Activated naive CD8-positive, alpha-beta T cell treated with anti-CD3 and anti-CD28 coated beads, Interleukin-2, amount 50 U/mL, for 24 hours (primary cell): ENCODE results near the gene TWIST2.

Experiments used
- ATAC-seq: fragments of 150-1000 bp; cut with Tn5 transposase; one replicate; pipeline ENCODE4 v1.10.0; 2021
- DNase-seq: peaks from one replicate; pipeline ENCODE4 v3.0.0; 2021
- H3K27ac Mint-ChIP-seq: one replicate; pipeline ENCODE4 v1.8.0; 2021; ENCODE audit warnings: mild to moderate bottlenecking, mixed read lengths
- H3K27me3 Mint-ChIP-seq: one replicate; pipeline ENCODE4 v1.8.0; 2021; ENCODE audit warnings: mixed read lengths
- H3K36me3 Mint-ChIP-seq: one replicate; pipeline ENCODE4 v1.8.0; 2021; ENCODE audit warnings: low read depth, mixed read lengths
- H3K4me1 Mint-ChIP-seq: one replicate; pipeline ENCODE4 v1.8.0; 2021; ENCODE audit warnings: mixed read lengths
- H3K4me3 Mint-ChIP-seq: one replicate; pipeline ENCODE4 v1.8.0; 2021; ENCODE audit warnings: mild to moderate bottlenecking, moderate library complexity, mixed read lengths
- H3K9me3 Mint-ChIP-seq: one replicate; pipeline ENCODE4 v1.8.0; 2021; ENCODE audit warnings: mixed read lengths

The TWIST2 gene

GRCh38 chr2:238893349-238894000 lies 45.6 kb downstream of the TWIST2 start:
- no peak for DNase-seq
- Mint-ChIP-seq H3K4me1 (no peaks in the 10 kb centered on the region), H3K36me3 (no peaks in the 10 kb centered on the region), H3K27ac (no peak overlapping the region), H3K27me3 (peaks cover 3% of the 10 kb centered on the region), H3K9me3 (no peaks in the 10 kb centered on the region), H3K4me3 (no peak overlapping the region)
- ATAC-seq: no peak

DNA sequence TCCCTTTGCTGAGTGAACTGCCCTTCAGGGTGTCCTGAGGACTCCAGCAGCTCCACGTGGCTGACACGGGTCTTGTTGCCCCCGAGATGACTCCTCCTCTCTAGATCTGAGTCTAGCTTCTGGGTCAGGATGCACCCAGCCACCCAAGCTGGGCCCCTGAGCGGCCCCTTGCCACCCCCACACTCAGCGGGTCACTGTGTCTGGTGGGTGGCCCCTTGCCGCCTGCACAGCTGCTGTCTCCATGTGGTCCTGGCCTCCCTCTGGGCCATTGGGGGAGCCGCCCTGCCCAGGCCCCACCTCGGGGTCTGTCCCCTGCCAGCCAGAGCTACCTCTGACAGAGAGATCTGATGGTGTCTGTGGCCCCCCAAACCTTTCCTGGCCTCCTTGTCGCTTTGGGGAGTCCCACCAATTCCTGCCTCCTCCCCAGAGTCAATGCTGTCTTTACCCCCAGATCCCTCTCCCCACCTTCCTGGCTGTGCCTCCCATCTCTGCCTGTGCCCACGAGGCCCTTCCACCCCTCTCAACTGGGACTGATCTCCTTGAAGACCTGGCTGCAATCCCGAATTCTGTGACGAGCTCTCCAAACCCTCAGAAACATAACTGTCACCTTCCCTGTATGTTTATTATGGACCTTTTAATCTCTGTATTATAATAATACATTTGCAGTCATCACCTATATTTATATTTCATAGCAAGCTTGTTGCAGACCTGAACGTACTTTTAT lies 46.5 kb downstream of the TWIST2 start:
- Mint-ChIP-seq H3K9me3 (no peaks in the 10 kb centered on the region), H3K4me3 (no peak overlapping the region), H3K27me3 (peaks cover 3% of the 10 kb centered on the region), H3K4me1 (no peaks in the 10 kb centered on the region), H3K27ac (no peak overlapping the region), H3K36me3 (no peaks in the 10 kb centered on the region)
- DNase-seq (no peak), ATAC-seq (no peak)

DNA sequence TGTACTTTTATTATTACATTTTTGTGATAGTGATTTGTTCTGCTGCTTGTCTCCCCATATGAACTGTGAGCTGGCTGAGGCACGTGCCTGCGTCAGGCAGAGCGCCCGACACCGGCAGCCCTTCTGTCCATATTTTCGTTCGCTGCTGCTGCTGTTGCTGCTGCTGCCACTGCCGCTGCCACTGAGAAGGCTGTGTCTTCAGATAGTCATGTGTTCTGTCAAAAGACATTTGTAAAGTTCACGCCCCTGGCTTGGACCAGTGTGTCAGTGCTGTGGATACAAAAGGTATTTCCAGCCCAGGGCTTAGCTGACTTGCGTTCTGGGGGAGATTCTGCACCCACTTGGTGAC lies 47.0 kb downstream of the TWIST2 start:
- H3K36me3 Mint-ChIP-seq: no peaks in the 10 kb centered on the region
- peaks cover 3% of the 10 kb centered on the region for H3K27me3 Mint-ChIP-seq
- no peak for DNase-seq
- ATAC-seq: no peak
- no peak overlapping the region for H3K4me3 Mint-ChIP-seq
- H3K9me3 Mint-ChIP-seq: no peaks in the 10 kb centered on the region
- no peaks in the 10 kb centered on the region for H3K4me1 Mint-ChIP-seq
- no peak overlapping the region for H3K27ac Mint-ChIP-seq

GRCh38 chr2:238895361-238895882 lies 47.5 kb downstream of the TWIST2 start:
- H3K9me3 Mint-ChIP-seq: no peaks in the 10 kb centered on the region
- no peak for ATAC-seq
- H3K27ac Mint-ChIP-seq: no peak overlapping the region
- H3K36me3 Mint-ChIP-seq: no peaks in the 10 kb centered on the region
- no peak for DNase-seq
- no peak overlapping the region for H3K4me3 Mint-ChIP-seq
- H3K27me3 Mint-ChIP-seq: peaks cover 3% of the 10 kb centered on the region
- no peaks in the 10 kb centered on the region for H3K4me1 Mint-ChIP-seq

- Mint-ChIP-seq H3K9me3 (no peaks in the 10 kb centered on the region), H3K4me3 (no peak overlapping the region), H3K27me3 (peaks cover 3% of the 10 kb centered on the region), H3K4me1 (no peaks in the 10 kb centered on the region), H3K27ac (no peak overlapping the region), H3K36me3 (no peaks in the 10 kb centered on the region)
- ATAC-seq: no peak
- no peak for DNase-seq
Measured at GRCh38 chr2:238895891-238896600, 48.2 kb downstream of the TWIST2 start.

DNA sequence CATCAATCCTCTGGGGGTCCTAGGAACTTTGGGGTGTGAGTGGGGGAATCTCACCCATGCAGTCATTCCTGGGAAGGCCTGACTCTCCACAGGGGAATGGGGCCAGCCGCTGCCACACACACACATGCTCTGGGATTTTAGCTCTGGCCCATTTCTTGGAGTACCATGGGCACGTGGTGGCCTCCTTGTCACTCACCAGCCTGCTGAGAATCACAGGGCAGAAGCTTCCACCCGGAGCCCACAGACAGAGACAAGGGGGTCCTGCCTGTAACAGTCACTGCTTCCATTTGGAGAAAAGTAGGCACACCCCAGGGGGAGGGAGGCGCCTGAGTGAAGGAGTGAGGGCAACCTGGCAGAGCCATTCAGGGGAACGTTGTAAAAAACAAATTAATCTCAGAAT lies 48.8 kb downstream of the TWIST2 start:
- Mint-ChIP-seq H3K4me1 (no peaks in the 10 kb centered on the region), H3K4me3 (no peak overlapping the region), H3K36me3 (no peaks in the 10 kb centered on the region), H3K27ac (no peak overlapping the region), H3K27me3 (peaks cover 5% of the 10 kb centered on the region), H3K9me3 (no peaks in the 10 kb centered on the region)
- DNase-seq (no peak), ATAC-seq (no peak)

DNA sequence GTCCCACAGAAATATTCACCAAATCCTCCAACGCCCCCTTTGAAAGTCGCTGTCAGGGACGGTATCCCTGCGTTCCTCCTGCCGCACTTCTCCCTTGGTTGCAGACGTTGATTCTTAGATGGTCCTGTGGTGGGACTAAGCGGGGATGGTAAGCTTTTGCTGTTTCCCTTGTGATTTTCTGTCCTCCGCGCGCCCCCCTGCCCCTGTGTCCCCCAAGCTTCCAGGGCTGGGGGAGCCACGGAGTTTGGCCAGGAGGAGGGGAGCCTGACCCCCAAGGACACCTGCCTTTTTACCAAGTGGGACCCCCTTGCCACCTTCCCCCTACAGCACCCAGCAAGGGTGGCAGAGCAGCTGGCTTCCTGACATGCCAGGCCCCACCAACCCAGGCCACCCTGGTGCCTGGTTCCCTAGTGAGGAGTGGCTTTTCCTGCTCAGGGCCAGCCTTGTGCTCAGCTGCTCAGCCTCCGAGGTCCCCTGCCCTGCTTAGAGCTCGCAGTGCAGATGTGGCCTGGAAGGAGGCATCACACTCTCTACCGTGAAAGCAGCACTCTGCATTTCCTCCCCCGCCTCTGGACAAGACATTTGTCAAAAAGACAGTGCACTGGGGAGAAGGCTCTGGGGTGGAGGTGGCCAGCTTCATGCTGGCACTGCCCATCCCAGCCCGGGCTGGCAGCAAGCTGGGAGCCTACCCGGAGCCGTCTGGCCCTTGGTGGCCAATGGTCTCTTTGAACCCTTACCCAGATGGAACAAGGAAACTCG lies 49.4 kb downstream of the TWIST2 start:
- Mint-ChIP-seq H3K9me3 (no peaks in the 10 kb centered on the region), H3K4me3 (no peak overlapping the region), H3K27me3 (peaks cover 5% of the 10 kb centered on the region), H3K36me3 (no peaks in the 10 kb centered on the region), H3K4me1 (no peaks in the 10 kb centered on the region), H3K27ac (no peak overlapping the region)
- no peak for DNase-seq
- ATAC-seq: no peak

DNA sequence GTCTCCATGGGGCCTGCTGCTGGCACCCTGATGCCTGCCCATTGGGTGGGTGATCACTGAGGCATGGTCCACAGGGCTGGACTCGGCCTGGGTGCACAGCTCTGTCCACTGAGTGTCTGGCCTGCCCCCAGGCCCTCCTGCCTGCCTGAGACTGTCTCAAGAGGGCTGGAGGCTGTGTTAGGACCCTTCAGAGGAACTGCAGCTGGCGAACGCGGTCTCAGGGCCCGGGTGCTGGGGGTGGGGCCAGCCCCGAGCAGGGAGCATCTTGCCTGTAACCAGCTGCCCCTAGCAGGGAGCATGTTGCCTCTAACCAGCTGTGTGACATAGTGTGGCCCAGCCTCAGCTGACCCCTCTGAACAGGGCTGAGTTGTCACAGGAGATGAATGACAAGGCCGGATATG lies 50.0 kb downstream of the TWIST2 start:
- no peak for ATAC-seq
- Mint-ChIP-seq H3K9me3 (no peaks in the 10 kb centered on the region), H3K4me3 (no peak overlapping the region), H3K36me3 (no peaks in the 10 kb centered on the region), H3K27me3 (peaks cover 5% of the 10 kb centered on the region), H3K4me1 (no peaks in the 10 kb centered on the region), H3K27ac (no peak overlapping the region)
- no peak for DNase-seq

GRCh38 chr2:238898534-238899281 lies 50.8 kb downstream of the TWIST2 start:
- peaks cover 5% of the 10 kb centered on the region for H3K27me3 Mint-ChIP-seq
- DNase-seq: no peak
- H3K27ac Mint-ChIP-seq: no peak overlapping the region
- ATAC-seq: no peak
- no peak overlapping the region for H3K4me3 Mint-ChIP-seq
- H3K4me1 Mint-ChIP-seq: no peaks in the 10 kb centered on the region
- H3K36me3 Mint-ChIP-seq: no peaks in the 10 kb centered on the region
- no peaks in the 10 kb centered on the region for H3K9me3 Mint-ChIP-seq

DNA sequence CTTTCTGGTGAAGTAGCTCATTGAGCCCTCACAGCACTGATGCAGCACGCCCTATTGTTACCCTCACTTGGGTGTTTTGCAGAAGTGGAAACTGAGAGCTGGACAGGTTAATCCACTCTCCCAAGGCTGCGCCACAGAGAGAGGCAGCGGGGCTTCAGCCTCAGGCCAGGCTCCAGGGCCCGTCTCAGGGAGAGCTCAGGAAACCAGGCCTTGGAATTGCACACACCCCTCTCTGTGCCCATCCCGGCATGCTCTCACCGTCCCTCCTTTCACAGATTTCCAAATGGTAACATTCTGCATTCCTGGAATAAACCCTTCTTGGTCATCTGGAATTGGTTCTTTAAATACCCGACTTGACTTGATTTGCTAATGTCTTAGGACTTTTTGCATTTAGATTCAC lies 51.5 kb downstream of the TWIST2 start:
- Mint-ChIP-seq H3K27me3 (peaks cover 5% of the 10 kb centered on the region), H3K4me1 (no peaks in the 10 kb centered on the region), H3K36me3 (no peaks in the 10 kb centered on the region), H3K27ac (no peak overlapping the region), H3K4me3 (no peak overlapping the region), H3K9me3 (no peaks in the 10 kb centered on the region)
- no peak for ATAC-seq
- no peak for DNase-seq

DNA sequence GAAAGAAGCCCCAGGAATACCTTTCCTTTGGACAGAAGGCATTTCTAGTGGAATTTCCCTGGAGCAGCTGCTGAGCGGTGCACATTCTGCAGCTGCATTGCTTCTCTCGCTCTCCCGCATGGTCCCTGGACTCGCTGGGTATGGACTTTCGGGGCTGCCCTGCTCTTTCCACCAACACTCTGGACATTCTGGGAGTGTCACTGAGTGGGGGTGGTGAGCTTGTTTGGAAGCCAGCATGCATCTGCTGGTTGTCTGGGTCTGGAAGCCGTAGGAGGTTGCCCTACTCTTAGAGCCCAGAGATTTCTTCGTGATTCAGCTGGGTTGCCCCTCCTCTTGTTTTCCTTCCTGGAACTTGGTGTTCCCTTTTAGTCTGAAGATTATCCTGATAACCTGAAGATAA lies 52.6 kb downstream of the TWIST2 start:
- no peak for DNase-seq
- no peaks in the 10 kb centered on the region for H3K36me3 Mint-ChIP-seq
- peaks cover 3% of the 10 kb centered on the region for H3K27me3 Mint-ChIP-seq
- H3K27ac Mint-ChIP-seq: no peak overlapping the region
- no peak overlapping the region for H3K4me3 Mint-ChIP-seq
- ATAC-seq: no peak
- no peaks in the 10 kb centered on the region for H3K4me1 Mint-ChIP-seq
- H3K9me3 Mint-ChIP-seq: no peaks in the 10 kb centered on the region

DNA sequence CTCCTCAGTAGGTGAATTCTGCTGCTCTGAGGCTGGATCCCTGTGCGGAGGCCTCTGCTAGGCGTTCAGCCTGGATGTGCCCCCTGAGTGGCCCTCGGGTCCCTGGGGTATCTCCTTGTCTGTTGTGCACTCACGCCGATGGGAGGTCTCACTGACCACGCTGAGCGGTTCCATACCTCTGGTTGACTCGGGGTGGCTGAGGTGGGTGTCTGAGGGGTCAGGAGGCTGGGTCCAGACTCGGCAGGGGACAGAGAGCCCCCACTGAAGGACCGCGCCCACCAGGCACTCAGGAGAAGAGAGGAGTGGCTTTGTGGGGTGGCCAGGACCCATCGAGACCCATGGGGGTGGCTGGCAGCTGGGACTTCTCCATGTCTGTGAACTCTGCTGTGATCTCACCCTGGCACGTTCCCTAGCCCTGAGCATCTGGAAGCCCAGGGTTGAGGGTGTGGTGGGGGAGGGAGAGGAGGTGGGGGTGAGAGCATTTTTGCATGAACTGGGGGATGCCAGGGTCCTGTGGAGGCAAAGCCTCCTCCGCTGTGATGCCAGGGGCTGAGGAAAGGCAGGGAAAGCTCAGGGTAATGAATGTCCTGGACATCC lies 53.7 kb downstream of the TWIST2 start:
- H3K4me1 Mint-ChIP-seq: no peaks in the 10 kb centered on the region
- peaks cover 5% of the 10 kb centered on the region for H3K9me3 Mint-ChIP-seq
- peaks cover 8% of the 10 kb centered on the region for H3K27me3 Mint-ChIP-seq
- ATAC-seq (no peak), DNase-seq (no peak)
- no peaks in the 10 kb centered on the region for H3K36me3 Mint-ChIP-seq
- no peak overlapping the region for H3K4me3 Mint-ChIP-seq
- H3K27ac Mint-ChIP-seq: no peak overlapping the region

DNA sequence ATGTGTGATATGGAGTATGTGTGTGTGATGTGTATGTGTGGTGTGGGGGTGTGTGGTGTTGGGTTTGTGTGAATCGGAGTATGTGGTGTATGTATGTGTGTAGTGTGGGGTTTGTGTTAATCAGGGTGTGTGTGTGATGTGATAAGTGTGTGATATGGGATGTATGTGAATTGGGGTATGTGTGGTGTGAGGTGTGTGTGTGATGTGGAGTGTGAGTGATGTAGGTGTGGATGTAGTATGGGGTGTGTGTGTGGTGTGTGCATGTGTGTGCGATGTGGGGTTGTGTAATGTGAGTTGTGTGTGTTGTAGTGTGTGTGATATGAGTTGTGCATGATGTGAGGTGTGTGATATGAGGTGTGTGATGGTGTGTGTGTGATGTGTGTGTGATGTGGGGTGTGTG lies 54.4 kb downstream of the TWIST2 start:
- Mint-ChIP-seq H3K4me1 (no peaks in the 10 kb centered on the region), H3K36me3 (no peaks in the 10 kb centered on the region), H3K4me3 (no peak overlapping the region), H3K27me3 (peaks cover 6% of the 10 kb centered on the region), H3K9me3 (peaks cover 5% of the 10 kb centered on the region), H3K27ac (no peak overlapping the region)
- no peak for ATAC-seq
- DNase-seq: no peak

GRCh38 chr2:238903141-238903540 lies 55.3 kb downstream of the TWIST2 start:
- Mint-ChIP-seq H3K27ac (no peak overlapping the region), H3K4me3 (no peak overlapping the region), H3K27me3 (peaks cover 6% of the 10 kb centered on the region), H3K36me3 (no peaks in the 10 kb centered on the region), H3K9me3 (peaks cover 5% of the 10 kb centered on the region), H3K4me1 (no peaks in the 10 kb centered on the region)
- no peak for DNase-seq
- ATAC-seq: no peak
